Stimulated activated CD4-positive, alpha-beta T cell treated with anti-CD3 and anti-CD28 coated beads, Interleukin-2, amount 100 ng/mL, for 48 hours (primary cell): ENCODE measurements around the gene CYP8B1.
"Not testable (repeated sequence)": the region's sequence is repeated elsewhere in the genome, so short reads cannot be mapped to it uniquely, and the experiment has no call there.

ENCODE experiments used
- DNase-seq, 2 donors: peaks; one replicate each; pipeline ENCODE4 v3.0.0-alpha.2; 2020

CYP8B1 gene

DNA sequence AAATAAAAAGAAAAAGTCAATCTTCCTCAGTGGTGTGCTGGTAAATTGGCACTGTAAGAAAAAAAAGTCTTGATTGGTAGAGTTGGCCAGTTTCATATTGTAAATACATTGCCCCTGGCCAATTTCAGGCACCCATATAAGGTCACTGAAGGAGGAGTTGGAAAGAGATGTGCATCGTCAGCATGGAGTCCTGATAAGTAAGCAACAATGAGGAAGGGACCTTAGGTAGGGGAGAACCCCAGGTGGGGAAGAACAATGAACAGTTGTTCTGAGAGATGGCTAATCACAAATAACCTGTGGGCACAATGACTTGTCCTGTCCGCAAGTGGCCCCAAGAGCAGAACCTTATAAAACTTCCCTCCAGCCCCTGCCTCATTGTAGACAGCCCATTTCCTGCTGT lies 8.6 kb upstream of the CYP8B1 start:
- no peak for DNase-seq

DNA sequence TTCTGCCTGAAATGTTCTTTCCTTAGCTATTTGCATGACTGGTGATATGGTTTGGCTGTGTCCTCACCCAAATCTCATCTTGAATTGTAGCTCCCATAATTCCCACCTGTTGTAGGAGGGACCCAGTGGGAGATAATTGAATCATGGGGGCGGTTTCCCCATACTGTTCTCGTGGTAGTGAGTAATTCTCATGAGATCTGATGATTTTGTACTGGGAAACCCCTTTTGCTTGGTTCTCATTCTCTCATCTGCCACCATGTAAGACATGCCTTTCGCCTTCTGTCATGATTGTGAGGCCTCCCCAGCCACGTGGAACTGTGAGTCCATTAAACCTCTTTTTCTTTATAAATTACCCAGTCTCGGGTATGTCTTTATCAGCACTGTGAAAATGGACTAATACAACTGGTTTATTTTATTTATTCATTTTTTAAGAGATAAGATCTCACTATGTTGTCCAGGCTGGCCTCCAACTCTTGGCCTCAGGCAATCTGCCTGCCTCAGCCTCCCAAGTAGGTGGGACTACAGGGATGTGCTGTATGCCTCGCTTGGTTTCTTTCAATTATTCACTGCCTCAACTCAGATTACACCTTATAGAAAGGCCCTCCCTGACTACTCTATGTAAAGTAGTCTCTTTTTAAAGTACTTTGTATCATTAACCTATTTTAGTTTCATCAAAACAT lies 7.7 kb upstream of the CYP8B1 start:
- DNase-seq = not testable (repeated sequence)

DNA sequence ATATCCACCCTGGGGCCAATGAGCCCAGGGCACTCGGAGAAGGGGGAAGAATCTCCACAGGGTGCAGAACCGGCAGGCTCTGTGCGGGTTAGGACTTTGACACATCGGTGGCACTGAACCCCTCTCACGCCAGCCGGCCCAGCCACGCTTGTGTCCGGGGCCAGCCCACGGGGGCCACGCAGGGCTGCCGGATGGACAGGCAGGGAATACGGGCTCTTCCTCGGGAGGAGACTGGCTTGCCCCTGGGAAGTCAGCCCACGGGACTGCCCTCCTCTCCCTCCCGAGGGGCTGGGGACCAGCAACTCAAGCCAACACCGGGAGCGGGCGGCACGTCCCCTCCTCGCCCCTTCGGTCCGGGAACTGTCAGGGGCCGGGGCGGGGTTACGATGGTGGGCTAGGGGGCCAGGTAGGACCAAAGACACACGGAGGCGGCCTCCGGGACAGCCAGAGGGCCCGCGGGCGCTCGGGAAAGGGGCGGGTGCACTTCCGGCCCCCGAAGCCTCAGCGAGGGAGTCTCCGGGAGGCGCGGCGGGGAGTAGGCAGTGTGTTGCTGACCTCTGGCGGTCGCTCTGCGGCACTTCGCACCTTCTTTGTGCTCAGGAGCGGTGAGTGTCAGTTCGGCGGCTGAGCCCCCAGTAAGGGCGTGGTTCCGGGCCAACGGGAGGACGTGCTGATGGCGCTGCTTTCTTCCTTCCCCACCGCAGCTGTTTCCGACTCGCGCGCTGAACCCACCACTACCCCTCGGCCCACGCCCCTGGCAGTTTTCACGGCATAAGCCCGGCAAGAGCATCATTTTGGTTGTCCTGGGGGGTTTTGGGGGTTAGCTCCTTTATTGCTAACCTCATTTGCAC lies 5.1 kb upstream of the CYP8B1 start:
- DNase-seq = peak; percentile 78 to 87

DNA sequence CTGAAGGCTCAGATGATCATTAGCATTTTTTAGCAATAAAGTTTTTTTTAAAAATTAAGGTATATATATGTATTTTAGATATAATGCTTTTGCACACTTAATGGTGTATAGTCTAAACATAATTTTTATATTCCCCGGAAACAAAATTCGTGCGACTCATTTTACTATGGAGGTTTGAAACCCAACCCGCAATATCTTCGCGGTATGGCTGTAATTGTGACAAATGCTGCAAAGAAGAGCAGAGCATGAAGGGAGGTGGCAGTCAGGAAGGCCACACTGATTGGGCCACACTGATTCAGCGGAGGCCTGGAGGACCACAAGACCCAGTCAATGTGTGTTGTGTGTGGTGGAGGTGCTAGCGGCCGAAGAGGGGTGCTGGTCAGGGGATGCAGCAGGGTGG lies 4.5 kb upstream of the CYP8B1 start:
- no peak for DNase-seq

DNA sequence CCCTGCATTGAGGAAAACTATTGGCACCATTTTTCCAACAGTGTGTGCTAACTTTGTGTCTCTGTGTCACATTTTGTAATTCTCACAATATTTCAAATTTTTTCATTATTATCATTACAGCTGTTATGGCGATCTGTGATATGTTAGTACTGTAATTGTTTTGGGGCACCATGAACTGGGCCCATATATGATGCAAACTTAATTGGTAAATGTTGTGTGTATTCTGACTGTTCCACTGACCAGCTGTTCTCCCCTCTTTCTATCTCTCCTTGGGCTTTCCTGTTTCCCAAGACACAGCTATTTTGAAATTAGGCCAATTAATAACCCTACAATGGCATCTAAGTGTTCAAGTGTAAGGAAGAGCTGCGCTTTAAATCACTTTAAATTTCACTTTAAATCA lies 2.2 kb upstream of the CYP8B1 start:
- DNase-seq = no peak

DNA sequence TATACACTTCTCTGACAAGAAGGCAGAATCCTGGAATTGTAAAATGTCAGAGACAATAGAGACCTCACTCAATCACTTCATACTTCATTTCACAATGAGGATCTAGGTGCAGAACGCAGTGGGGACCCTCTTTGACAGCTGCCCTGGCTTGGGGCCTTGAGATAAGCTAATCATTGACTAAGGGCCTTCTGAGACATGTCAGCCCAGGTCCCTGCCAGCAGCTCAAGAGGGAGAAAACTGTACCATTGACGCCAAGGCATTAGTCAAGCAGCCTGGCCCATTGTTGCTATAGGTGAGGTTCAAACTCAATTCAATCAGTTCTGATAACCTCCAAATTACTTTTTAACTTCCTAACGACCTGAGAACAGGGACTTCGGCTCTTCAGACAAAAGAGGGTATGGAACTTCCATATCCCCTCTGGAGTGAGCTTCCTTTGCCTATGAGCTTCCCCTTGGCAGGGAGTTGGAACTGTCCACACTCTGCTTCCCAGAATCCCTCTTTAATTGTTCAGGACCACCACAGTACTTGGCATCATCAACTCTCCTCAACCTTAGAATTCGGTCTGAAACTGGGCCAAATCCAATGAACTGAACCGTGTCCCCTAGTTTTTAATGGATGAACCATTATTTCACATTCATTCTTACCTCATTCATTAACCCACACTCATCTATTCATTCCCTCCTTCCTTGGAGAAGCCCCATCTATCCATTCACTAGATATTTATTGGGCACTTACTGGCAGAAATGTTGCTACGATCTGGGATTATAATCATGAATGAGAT lies 1.5 kb upstream of the CYP8B1 start:
- no peak for DNase-seq

DNA sequence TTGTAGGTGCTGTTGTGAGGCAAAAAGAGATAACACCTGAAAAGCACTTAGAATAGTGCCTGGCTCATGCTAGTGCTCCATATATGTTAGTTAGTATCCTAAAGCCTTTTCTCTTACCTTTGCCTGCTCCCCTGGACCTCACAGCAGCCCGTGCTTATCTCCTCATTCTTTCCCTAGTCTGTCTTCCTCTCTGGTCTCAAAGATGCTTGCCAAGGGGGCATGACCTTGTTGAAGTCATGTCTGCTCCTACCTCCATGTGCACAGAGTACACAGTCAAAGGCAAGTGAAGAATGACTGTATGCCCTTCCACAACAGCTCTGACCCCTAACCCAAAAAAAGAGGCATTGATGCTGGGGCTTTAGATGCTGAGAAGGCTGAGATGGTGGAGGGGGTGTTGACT lies 722 bp upstream of the CYP8B1 start:
- no peak for DNase-seq

DNA sequence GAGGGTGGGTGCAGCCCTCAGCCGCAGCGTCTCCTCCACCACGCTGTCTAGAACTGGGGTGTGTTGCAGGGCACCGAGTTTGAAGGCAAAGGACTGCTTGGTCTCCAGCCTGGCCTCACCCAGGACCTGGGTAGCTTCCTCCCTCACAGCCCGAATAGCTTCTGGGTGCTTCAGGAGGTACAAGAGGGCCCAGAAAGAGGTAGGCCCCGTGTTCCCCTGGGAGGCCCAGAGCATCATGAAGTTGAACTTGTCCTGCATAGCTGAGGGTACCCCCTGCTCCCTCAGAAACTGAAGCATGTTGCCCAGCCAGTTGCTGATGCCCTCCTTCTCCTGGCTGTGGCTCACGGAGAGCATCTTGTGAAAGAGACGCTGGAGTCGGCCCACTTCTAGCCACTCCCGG lies 930 bp downstream of the CYP8B1 start:
- no peak for DNase-seq

DNA sequence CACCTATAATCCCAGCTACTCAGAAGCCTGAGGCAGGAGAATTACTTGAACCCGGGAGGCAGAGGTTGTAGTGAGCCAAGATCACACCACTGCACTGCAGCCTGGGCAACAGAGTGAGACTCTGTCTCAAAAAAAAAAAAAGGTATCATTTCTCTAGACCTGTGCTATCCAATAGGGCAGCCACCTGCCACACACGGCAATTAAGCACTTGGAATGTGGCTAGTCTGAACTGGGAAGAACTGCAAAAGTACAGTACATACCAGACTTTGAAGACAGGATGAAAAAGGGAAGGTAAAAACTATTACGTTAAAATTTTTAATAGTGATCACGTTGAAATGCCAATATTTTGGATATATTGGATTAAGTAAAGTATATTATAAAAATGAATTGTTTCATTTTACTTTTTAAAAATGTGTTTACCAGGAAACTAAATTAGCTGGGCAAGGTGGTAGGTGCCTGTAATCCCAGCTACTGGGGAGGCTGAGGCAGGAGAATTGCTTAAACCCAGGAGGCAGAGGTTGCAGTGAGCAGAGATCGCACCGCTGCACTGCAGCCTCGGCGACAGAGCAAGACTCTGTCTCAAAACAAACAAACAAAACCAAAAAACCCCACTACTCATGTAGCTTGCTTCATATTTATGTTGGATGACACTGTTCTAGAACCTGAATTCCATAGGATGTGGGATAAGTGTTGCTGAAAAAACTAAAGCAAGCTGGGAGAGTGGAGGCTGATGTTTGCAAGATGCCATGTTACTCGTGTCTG lies 2.3 kb downstream of the CYP8B1 start:
- DNase-seq = no peak

DNA sequence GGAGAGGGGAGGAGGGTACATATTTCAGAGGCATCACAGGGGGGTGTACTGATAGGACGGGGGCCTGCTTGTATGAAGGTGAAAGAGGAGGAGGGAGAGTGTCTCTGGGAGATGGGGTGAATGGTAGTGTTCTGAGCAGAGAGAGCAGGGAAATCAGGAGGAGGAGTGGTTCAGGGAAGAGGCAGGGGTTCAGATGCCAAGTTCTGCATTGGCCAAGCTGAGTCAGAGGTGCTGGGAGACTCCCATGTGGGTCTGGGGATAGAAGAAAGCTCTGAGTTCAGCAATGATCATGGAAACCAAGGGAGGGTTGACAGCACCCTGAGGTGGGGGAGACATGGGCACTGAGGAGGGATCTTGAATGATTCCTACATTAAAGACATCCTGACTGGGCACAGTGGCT lies 3.0 kb downstream of the CYP8B1 start:
- no peak for DNase-seq

DNA sequence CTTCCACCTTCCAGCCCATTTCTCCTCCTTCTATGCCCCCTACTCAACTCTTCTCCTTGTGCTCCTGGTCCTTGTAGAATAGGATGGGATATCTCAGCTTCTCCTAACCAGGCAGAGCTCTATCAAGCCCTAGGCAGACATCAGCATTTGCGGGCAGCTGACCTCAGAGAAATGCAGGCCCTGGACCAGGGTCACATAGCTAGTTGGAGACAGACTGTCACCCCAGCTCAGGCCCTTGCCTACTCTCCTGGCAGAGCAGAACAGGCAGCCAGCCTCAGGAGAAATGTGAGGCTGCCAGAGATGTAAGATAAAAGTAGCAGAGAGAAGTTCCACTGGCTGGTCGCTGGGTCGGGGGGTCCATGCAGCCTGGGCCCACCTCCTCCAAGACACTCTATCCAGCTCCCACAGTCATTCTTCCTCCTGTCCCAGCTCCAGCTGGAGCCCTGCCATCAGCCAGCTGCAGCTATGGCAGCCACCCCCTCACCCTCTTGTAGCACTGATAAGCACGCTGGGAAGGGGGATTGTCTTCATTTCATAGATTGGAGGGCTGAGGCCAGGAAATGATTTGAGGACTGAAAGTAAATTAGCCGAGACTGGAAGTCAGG lies 4.0 kb downstream of the CYP8B1 start:
- DNase-seq = no peak

DNA sequence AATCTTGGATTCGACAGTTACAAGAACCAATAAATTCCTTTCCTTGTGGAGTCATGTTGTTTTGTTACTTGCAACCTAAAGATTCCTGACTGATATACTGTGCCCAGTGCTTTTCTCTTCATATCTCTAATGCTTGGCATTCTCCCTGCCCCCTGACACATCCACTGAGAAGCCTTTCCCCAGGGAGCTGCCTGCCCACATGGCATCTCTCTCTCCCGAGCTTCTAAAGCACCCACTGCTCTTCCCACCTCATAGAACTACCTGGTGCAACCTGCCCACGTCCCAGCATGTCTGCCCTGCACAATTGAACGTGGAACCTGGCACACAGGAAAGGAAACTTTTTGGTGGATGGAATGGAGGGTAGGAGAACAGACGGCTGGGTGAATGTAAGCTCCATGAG lies 6.8 kb downstream of the CYP8B1 start:
- DNase-seq = no peak

DNA sequence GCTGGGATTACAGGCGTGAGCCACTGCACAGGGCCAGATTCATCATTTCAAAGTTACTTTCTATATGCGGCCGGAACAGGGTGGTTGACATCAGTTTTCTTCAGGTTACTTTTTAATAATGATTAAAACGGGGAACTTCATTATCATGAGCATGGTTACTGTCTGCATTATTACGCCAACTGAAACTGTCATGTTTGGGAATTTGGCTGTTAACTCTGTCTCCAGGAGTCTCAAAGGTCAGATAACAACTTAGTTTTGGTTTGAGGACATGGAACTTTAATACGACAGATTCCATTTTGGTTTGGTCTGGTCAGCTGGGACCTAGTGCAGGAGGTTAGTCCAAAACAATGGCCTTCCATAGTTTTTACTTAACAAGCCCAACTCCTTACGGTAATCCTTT lies 8.5 kb downstream of the CYP8B1 start:
- no peak for DNase-seq

DNA sequence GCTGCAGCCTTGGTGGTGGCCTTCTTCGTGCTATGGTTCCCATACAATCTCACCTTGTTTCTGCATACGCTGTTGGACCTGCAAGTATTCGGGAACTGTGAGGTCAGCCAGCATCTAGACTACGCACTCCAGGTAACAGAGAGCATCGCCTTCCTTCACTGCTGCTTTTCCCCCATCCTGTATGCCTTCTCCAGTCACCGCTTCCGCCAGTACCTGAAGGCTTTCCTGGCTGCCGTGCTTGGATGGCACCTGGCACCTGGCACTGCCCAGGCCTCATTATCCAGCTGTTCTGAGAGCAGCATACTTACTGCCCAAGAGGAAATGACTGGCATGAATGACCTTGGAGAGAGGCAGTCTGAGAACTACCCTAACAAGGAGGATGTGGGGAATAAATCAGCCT lies 10.4 kb downstream of the CYP8B1 start:
- DNase-seq = no peak

DNA sequence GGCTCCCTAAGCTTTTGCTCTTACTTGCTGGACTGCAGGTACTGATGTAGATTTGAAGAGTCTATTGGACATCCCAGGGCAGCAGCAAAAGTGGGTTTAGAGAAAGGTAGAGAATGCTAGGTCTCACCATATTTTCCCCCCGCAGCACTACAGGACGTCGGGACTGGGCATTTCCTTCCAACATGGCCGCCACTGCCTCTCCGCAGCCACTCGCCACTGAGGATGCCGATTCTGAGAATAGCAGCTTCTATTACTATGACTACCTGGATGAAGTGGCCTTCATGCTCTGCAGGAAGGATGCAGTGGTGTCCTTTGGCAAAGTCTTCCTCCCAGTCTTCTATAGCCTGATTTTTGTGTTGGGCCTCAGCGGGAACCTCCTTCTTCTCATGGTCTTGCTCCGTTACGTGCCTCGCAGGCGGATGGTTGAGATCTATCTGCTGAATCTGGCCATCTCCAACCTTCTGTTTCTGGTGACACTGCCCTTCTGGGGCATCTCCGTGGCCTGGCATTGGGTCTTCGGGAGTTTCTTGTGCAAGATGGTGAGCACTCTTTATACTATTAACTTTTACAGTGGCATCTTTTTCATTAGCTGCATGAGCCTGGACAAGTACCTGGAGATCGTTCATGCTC lies 11.2 kb downstream of the CYP8B1 start:
- DNase-seq = no peak

DNA sequence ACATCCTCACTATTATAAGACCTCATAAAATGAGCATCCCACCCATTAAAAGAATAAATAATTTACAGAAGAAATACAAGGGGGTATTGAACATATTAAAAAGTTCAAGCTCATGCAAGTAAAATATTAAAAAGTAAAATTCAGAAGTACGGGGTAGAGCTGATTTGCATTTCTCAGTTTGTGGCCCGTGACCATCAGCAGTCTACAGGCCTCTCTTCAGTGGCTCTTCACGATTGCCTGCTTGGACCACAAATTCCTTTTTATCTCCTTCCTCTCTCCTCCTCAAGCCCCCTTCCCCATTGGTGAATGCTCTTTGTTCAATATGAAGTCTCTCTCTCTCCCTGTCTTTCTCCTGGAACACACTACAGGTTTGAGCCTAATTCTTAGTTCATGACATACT lies 19.1 kb downstream of the CYP8B1 start:
- DNase-seq = no peak

DNA sequence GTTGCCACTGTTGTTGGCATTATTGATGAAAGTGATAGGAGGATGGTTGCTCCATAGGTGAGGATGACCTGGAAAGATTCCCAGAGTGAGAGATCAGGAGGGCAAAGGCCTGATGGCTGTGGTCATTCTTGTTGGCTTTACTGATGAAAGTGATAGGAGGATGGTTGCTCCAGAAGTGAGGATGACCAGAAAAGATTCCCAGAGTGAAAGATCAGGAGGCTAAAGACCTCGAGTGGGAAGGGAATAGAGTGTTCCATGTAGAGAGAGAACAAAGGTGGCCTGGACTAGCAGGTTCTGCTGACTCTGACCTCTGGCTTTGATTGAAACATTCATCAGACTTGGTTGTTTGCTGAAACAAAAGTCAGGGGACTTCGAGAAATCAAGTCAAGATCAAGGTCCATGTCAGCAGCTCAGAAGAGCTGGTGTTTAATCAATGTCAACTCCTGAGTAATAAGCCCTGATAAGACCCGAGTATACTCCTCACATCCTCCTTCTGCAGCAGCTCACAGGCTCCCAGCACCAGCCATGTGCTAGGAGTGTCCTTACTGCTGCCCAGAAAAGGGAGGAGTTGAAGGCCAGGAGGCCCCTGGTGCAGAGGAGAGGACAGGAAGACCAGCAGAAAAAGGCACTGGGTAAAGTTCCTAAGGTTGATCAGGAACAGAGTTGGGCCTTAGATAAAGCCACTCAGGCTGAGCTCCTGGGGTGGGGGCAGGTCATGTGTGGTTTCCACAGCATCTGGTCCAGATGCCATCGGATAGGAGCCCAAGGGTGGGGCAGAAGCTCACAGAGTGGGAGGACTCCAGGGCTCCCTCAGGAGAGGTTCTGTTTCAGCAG lies 19.9 kb downstream of the CYP8B1 start:
- no peak for DNase-seq

DNA sequence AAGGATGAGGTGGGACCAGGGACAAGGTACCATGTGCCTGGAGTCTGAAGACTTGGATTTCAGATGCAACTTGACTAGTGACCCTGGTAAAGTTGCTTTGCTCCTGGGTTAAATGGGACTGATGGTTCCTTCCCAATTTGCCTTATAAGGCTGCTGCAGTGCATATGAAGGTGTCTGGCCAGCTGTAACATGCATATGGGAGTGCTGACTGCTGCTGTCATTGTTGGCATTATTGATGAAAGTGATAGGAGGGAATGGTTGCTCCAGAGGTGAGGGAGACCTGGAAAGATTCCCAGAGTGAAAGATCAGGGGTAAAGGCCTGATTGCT lies 20.5 kb downstream of the CYP8B1 start:
- DNase-seq = no peak

DNA sequence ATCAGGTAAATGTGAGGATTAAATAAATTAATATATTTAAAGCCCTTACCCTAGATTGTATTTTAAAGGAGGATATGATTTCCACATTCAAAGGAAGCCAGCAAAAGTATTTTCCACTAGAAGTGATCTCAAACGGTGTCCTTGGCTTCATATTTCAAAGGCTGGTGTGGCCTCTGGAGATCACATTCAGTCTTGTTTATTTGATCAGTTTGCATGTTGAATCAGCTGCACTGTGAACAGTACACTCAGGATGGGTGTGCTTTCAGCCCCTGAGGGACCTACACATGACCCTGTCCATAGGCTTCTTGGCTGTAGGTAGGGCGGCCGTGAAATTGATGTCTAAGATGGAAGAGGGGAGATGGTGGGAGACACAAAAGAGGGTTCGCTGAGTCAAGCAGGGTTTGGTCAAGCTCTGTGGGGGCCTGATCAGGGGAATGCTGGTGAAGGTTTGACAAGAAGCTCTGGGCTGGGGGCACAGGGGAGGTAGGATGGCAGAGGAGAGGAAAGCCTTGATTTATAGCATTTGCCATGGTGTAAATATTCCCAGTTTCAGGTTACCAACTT lies 21.9 kb downstream of the CYP8B1 start:
- no peak for DNase-seq

DNA sequence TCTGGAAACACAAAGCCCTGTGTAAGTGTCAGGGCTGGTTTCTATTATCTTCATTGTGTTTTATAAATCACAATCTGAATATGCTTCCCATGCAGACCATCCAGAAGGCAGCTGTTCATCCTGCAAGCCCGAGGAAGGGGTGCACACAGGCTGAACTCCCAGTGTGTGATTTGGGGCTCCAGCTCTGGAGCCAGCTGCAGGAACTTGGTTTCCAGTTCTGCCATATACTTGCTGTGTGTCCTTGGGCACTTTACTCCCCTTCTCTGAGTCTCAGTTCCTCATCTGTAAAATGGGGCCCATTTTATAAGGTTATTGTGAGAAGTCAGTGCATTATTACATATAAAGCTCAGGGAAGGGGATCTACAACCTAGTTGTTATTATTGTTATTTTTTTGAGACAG lies 22.6 kb downstream of the CYP8B1 start:
- no peak for DNase-seq

DNA sequence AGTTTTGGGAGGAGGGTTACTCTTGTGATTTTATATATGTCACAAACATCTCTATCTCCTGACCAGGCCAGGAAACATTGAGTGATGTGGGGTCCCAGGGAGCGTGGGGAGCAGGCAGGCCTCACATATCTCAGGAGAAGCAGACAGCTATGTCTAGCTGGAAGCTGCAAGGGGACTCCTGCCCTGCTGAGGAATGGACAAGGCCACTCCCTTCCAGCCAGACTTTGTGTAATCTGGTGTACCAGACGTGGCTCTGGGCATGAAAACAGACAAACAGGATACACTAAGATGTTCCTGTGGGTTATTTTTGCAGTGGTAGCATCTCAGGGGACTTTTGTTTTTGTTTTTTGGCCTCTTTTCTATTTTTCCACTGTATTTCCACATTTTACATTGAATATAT lies 23.2 kb downstream of the CYP8B1 start:
- DNase-seq = no peak
